Spleen (tissue), 11 donors: Measurements from ENCODE around the gene KCNQ5. TPM values are rescaled to one million over a fixed set of nuclear protein-coding genes. Genes with fewer than 3 reads are reported as not detected.

Source experiments
- DNase-seq: peaks from one replicate; pipeline ENCODE4 v3.0.0-alpha.2; 2020
- H3K27ac ChIP-seq, 8 donors: fragments of 200-600 bp; sonication (generic) in 7 of 8; 1 replicate in 4 of 8; 2 replicates in 4 of 8; pipeline versions ENCODE4 v1.5.0 to v1.8.0; 2016 to 2021; ENCODE audit warnings: inconsistent platforms in 4 of 8, mild to moderate bottlenecking in 4 of 8, moderate library complexity in 1 of 8
- H3K27me3 ChIP-seq, 7 donors: fragments of 200-600 bp; sonication (generic) in 6 of 7; replicated peaks in 1 of 7; 1 replicate in 4 of 7; 2 replicates in 3 of 7; pipeline versions ENCODE4 v1.5.0 to v1.8.0; 2016 to 2021; ENCODE audit warnings: inconsistent platforms in 3 of 7, mild to moderate bottlenecking in 1 of 7
- H3K36me3 ChIP-seq, 6 donors: fragments of 200-600 bp; sonication (generic) in 5 of 6; 1 replicate in 4 of 6; 2 replicates in 2 of 6; pipeline versions ENCODE4 v1.5.0 to v1.8.0; 2016 to 2021; ENCODE audit warnings: inconsistent platforms in 2 of 6
- H3K4me1 ChIP-seq, 6 donors: fragments of 200-600 bp; sonication (generic) in 5 of 6; 1 replicate in 3 of 6; 2 replicates in 3 of 6; pipeline versions ENCODE4 v1.5.0 to v1.8.0; 2016 to 2021; ENCODE audit warnings: inconsistent platforms in 3 of 6
- H3K4me3 ChIP-seq, 8 donors: fragments of 200-600 bp; sonication (generic) in 7 of 8; 1 replicate in 4 of 8; 2 replicates in 4 of 8; pipeline versions ENCODE4 v1.5.0 to v1.8.0; 2016 to 2021; ENCODE audit warnings: inconsistent platforms in 4 of 8, mild to moderate bottlenecking in 4 of 8, moderate library complexity in 2 of 8
- H3K9me3 ChIP-seq, 8 donors: fragments of 200-600 bp; sonication (generic) in 7 of 8; 1 replicate in 4 of 8; 2 replicates in 4 of 8; pipeline versions ENCODE4 v1.5.0 to v1.8.0; 2016 to 2021; ENCODE audit warnings: inconsistent platforms in 4 of 8
- CTCF ChIP-seq, 11 experiments: fragments of 200-600 bp in 7 of 11; fragments of 450-650 bp in 4 of 11; sonication (generic) in 4 of 11; IDR thresholded peaks in 8 of 11; conservative IDR thresholded peaks in 3 of 11; 1 replicate in 7 of 11; 2 replicates in 4 of 11; pipeline versions ENCODE4 v1.4.0 to v1.8.0; 2016 to 2021; ENCODE audit warnings: antibody characterized with exemption in 11 of 11, inconsistent platforms in 4 of 11, mild to moderate bottlenecking in 1 of 11
- POLR2A ChIP-seq, 3 donors: fragments of 450-650 bp; IDR thresholded peaks; one replicate each; pipeline ENCODE4 v1.5.1; 2017; ENCODE audit warnings: antibody characterized with exemption in 3 of 3, mild to moderate bottlenecking in 1 of 3
- POLR2AphosphoS5 ChIP-seq, 3 donors: sonication (generic); formaldehyde crosslinking; IDR thresholded peaks; one replicate each; pipeline ENCODE4 v1.5.1; 2017; ENCODE audit warnings: antibody characterized with exemption in 3 of 3
- WGBS, 5 donors: extraction: QIAGEN DNeasy Blood & Tissue Kit in 3 of 5; methylation state at CpG; one replicate each; pipeline versions ENCODE4 v1.1.5 to v1.1.7; 2013 to 2018; 5-methylcytosine and 5-hydroxymethylcytosine counted together
- intact Hi-C: fragments of 100-400 bp; cut with DNase I; formaldehyde crosslinking; loops from one replicate; pipeline ENCODE4 v1.15.0; 2023; ENCODE audit warnings: low total_unique reads
- polyA plus RNA-seq, 3 donors: library from polyadenylated mRNA; stranded (reverse); fragments of 200-250 nt; gene quantifications; one replicate each; pipeline ENCODE4 v1.2.1, GENCODE V29; 2013
- total RNA-seq, 7 donors: library from RNA; depleted of rRNA in 3 of 7; stranded (reverse); fragments of >200 nt in 3 of 7; fragmentation: NEBNext Ultra II Directional in 4 of 7; extraction: Animal tissue kit (Norgen Biotek cat#: 25700) in 4 of 7; gene quantifications; one replicate each; pipeline versions ENCODE4 v1.1.0 to v1.2.1, GENCODE V29; 2016 to 2021
- donor health status: healthy with polysubstance abuse.
- donor health status: DM: no; HTN: no; CAD: no; lungs with moderate emphysema.
- donor health status: DM: no; HTN: no; CAD: no.
- donor health status: Bipolar disorder and iron deficiency.
- donor health status: healthy.
- donor health status: DM: no; HTN: no; CAD: no.
- donor health status: DM: yes; HTN: yes; CAD: no.

The KCNQ5 gene
- total and polyA plus RNA-seq, 10 donors: 1.3 to 8.7 (median 4.4) TPM

GRCh38 chr6:73064266-73064665 lies 442.4 kb downstream of the KCNQ5 start:
- no peaks in the 10 kb centered on the region for H3K9me3 ChIP-seq
- no peak for TF ChIP-seq POLR2A (IDR thresholded peaks at IDR 0.05)
- no peak for TF ChIP-seq POLR2AphosphoS5 (IDR thresholded peaks at IDR 0.05)
- no peak for TF ChIP-seq CTCF (IDR thresholded peaks at IDR 0.05 in 8 of 11, conservative IDR thresholded peaks at IDR 0.05 in 3 of 11)
- 86 to 96% (median 90%) methylated on average over 1 of the region's 1 CpG for WGBS, 5 donors
- H3K4me3 ChIP-seq: no peak overlapping the region
- intact Hi-C loops: no loop called here
- H3K27ac ChIP-seq: no peak overlapping the region
- H3K27me3 ChIP-seq: no peaks in the 10 kb centered on the region
- no peaks in the 10 kb centered on the region for H3K36me3 ChIP-seq
- H3K4me1 ChIP-seq: no peaks in the 10 kb centered on the region
- DNase-seq: no peak

GRCh38 chr6:73073238-73073637 lies 451.4 kb downstream of the KCNQ5 start:
- H3K36me3 ChIP-seq: no peaks in the 10 kb centered on the region
- intact Hi-C loops: no loop called here
- H3K4me1 ChIP-seq: no peaks in the 10 kb centered on the region
- H3K4me3 ChIP-seq: no peak overlapping the region
- no peak for TF ChIP-seq POLR2AphosphoS5 (IDR thresholded peaks at IDR 0.05)
- no peak for TF ChIP-seq POLR2A (IDR thresholded peaks at IDR 0.05)
- TF ChIP-seq CTCF (IDR thresholded peaks at IDR 0.05 in 8 of 11, conservative IDR thresholded peaks at IDR 0.05 in 3 of 11): no peak
- no peaks in the 10 kb centered on the region for H3K27me3 ChIP-seq
- no peak for DNase-seq
- H3K27ac ChIP-seq: no peak overlapping the region
- no peaks in the 10 kb centered on the region for H3K9me3 ChIP-seq
- 84 to 95% (median 91%) methylated on average over 2 of the region's 2 CpGs for WGBS, 5 donors

- 65 to 80% (median 79%) methylated on average over 1 of the region's 1 CpG for WGBS, 5 donors
These were observed 452.3 kb downstream of the KCNQ5 start for GRCh38 chr6:73074175-73074574.

More at GRCh38 chr6:73074175-73074574, 452.3 kb downstream of the KCNQ5 start:
- Histone ChIP-seq H3K27me3 (no peaks in the 10 kb centered on the region), H3K36me3 (no peaks in the 10 kb centered on the region), H3K9me3 (no peaks in the 10 kb centered on the region), H3K4me1 (no peaks in the 10 kb centered on the region), H3K4me3 (no peak overlapping the region), H3K27ac (no peak overlapping the region)
- DNase-seq: no peak
- intact Hi-C loops: no loop called here
- TF ChIP-seq POLR2AphosphoS5 (IDR thresholded peaks at IDR 0.05) (no peak), POLR2A (IDR thresholded peaks at IDR 0.05) (no peak), CTCF (IDR thresholded peaks at IDR 0.05 in 8 of 11, conservative IDR thresholded peaks at IDR 0.05 in 3 of 11) (no peak)
